Lower lobe of right lung (tissue), 2 donors: Measurements from ENCODE around the gene KCNA3. TPM values are rescaled to one million over a fixed set of nuclear protein-coding genes. Genes with fewer than 3 reads are reported as not detected.
A peak's percentile ranks its signal among the peaks of the same experiment; 100 is the strongest.

ENCODE experiments used
- ATAC-seq, 2 donors: fragments of 200-7000 bp; cut with Tn5 transposase; one replicate each; pipeline ENCODE4 v1.9.1; 2020 to 2022; ENCODE audit warnings: mild to moderate bottlenecking in 2 of 2, moderate library complexity in 2 of 2
- DNase-seq: peaks from one replicate; pipeline ENCODE4 v3.0.0-alpha.2; 2020
- H3K27ac ChIP-seq: fragments of 200-600 bp; one replicate; pipeline ENCODE4 v1.8.0; 2022
- H3K27me3 ChIP-seq: fragments of 200-600 bp; one replicate; pipeline ENCODE4 v1.8.0; 2022; ENCODE audit warnings: low read depth
- H3K36me3 ChIP-seq: fragments of 200-600 bp; one replicate; pipeline ENCODE4 v1.8.0; 2022; ENCODE audit warnings: mild to moderate bottlenecking
- H3K4me1 ChIP-seq: fragments of 200-600 bp; one replicate; pipeline ENCODE4 v1.8.0; 2022
- H3K4me3 ChIP-seq: fragments of 200-600 bp; one replicate; pipeline ENCODE4 v1.8.0; 2022; ENCODE audit warnings: mild to moderate bottlenecking
- H3K9me3 ChIP-seq: fragments of 200-600 bp; one replicate; pipeline ENCODE4 v1.8.0; 2022
- CTCF ChIP-seq: fragments of 200-600 bp; IDR thresholded peaks from one replicate; pipeline ENCODE4 v1.8.0; 2022; ENCODE audit warnings: antibody characterized with exemption, mild to moderate bottlenecking
- intact Hi-C: fragments of 100-400 bp; cut with DNase I; formaldehyde crosslinking; loops from one replicate; pipeline ENCODE4 v1.11.0; 2022
- total RNA-seq: library from RNA; stranded (reverse); fragmentation: NEBNext Ultra II Directional; extraction: Animal tissue kit (Norgen Biotek cat#: 25700); gene quantifications from one replicate; pipeline ENCODE4 v1.2.1, GENCODE V29; 2021
- donor health status: DM: no; HTN: yes; CAD: no; lungs with severe emphysema.

KCNA3 gene
- total RNA-seq, 1 donor from 2014 or later = 19.4 TPM

GRCh38 chr1:110714374-110714995, 39.7 kb upstream of the KCNA3 start:
- ATAC-seq = no peak
- H3K9me3 ChIP-seq = no peaks in the 10 kb centered on the region
- H3K4me3 ChIP-seq = no peak overlapping the region
- H3K4me1 ChIP-seq = no peaks in the 10 kb centered on the region
- no peaks in the 10 kb centered on the region for H3K36me3 ChIP-seq
- DNase-seq = no peak
- intact Hi-C loops = no loop called here
- no peaks in the 10 kb centered on the region for H3K27me3 ChIP-seq
- TF ChIP-seq CTCF = no peak
- no peak overlapping the region for H3K27ac ChIP-seq

GRCh38 chr1:110713221-110713620, 38.5 kb upstream of the KCNA3 start:
- intact Hi-C loops = no loop called here
- H3K4me1 ChIP-seq = no peaks in the 10 kb centered on the region

GRCh38 chr1:110710314-110710713, 35.6 kb upstream of the KCNA3 start:
- ATAC-seq (no peak), DNase-seq (no peak)
- Histone ChIP-seq H3K27me3 (no peaks in the 10 kb centered on the region), H3K9me3 (no peaks in the 10 kb centered on the region), H3K4me3 (no peak overlapping the region), H3K4me1 (no peaks in the 10 kb centered on the region), H3K27ac (no peak overlapping the region), H3K36me3 (no peaks in the 10 kb centered on the region)
- intact Hi-C loops = no loop called here
- TF ChIP-seq CTCF = no peak

More at GRCh38 chr1:110713221-110713620, 38.5 kb upstream of the KCNA3 start:
- Histone ChIP-seq H3K27ac (no peak overlapping the region), H3K4me3 (no peak overlapping the region), H3K27me3 (no peaks in the 10 kb centered on the region), H3K36me3 (no peaks in the 10 kb centered on the region), H3K9me3 (no peaks in the 10 kb centered on the region)
- no peak for DNase-seq
- no peak for TF ChIP-seq CTCF
- ATAC-seq = peak in 1 of 2 donors; percentile 41

- DNase-seq = no peak
- no peak for TF ChIP-seq CTCF
- H3K36me3 ChIP-seq = no peaks in the 10 kb centered on the region
- no peak overlapping the region for H3K4me3 ChIP-seq
- H3K4me1 ChIP-seq = no peaks in the 10 kb centered on the region
- intact Hi-C loops = no loop called here
- no peaks in the 10 kb centered on the region for H3K27me3 ChIP-seq
- H3K27ac ChIP-seq = peak overlapping the region; percentile 18
- no peaks in the 10 kb centered on the region for H3K9me3 ChIP-seq
- peak; percentile 69 to 86 for ATAC-seq
Measured at GRCh38 chr1:110708974-110709440, 34.3 kb upstream of the KCNA3 start.

GRCh38 chr1:110707232-110707631, 32.5 kb upstream of the KCNA3 start:
- no peak for DNase-seq
- Histone ChIP-seq H3K4me1 (no peaks in the 10 kb centered on the region), H3K9me3 (no peaks in the 10 kb centered on the region), H3K36me3 (no peaks in the 10 kb centered on the region), H3K4me3 (no peak overlapping the region), H3K27ac (no peak overlapping the region), H3K27me3 (no peaks in the 10 kb centered on the region)
- TF ChIP-seq CTCF = no peak
- ATAC-seq = peak; percentile 48 to 59
- intact Hi-C loops = no loop called here
